ENCODE results near the gene DZIP1. TPM values are rescaled to one million over a fixed set of nuclear protein-coding genes. Genes with fewer than 3 reads are reported as not detected.

Gene DZIP1
- total RNA-seq, 1 donor = 38.9 TPM

- DNase-seq (ENCODE audit: low read depth) = peak; percentile 49
- peak overlapping the region; percentile 77 for H3K4me3 ChIP-seq (ENCODE audit: low read depth, low read length)
- TF ChIP-seq CTCF (IDR thresholded peaks at IDR 0.05; ENCODE audit: insufficient read depth, low read depth, low read length) = no peak
Observed at GRCh38 chr13:95643936-95644598, 439 bp downstream of the DZIP1 start.

- TF ChIP-seq CTCF (IDR thresholded peaks at IDR 0.05; ENCODE audit: insufficient read depth, low read depth, low read length) = no peak
- peak; percentile 62 for DNase-seq (ENCODE audit: low read depth)
- H3K4me3 ChIP-seq (ENCODE audit: low read depth, low read length) = peak overlapping the region; percentile 77
Observed at GRCh38 chr13:95643571-95643935, 953 bp downstream of the DZIP1 start.

- H3K4me3 ChIP-seq (ENCODE audit: low read depth, low read length) = peak overlapping the region; percentile 77
- no peak for DNase-seq (ENCODE audit: low read depth)
- no peak for TF ChIP-seq CTCF (IDR thresholded peaks at IDR 0.05; ENCODE audit: insufficient read depth, low read depth, low read length)
Observed at GRCh38 chr13:95642999-95643398, 1.5 kb downstream of the DZIP1 start.

GRCh38 chr13:95642028-95642621 is 2.4 kb downstream of the DZIP1 start:
- peak overlapping the region; percentile 77 for H3K4me3 ChIP-seq (ENCODE audit: low read depth, low read length)
- no peak for TF ChIP-seq CTCF (IDR thresholded peaks at IDR 0.05; ENCODE audit: insufficient read depth, low read depth, low read length)
- DNase-seq (ENCODE audit: low read depth) = peak; percentile 65

GRCh38 chr13:95641291-95642027 is 3.0 kb downstream of the DZIP1 start:
- peak overlapping the region; percentile 77 for H3K4me3 ChIP-seq (ENCODE audit: low read depth, low read length)
- DNase-seq (ENCODE audit: low read depth) = peak; percentile 53
- no peak for TF ChIP-seq CTCF (IDR thresholded peaks at IDR 0.05; ENCODE audit: insufficient read depth, low read depth, low read length)

- no peak for TF ChIP-seq CTCF (IDR thresholded peaks at IDR 0.05; ENCODE audit: insufficient read depth, low read depth, low read length)
- no peak overlapping the region for H3K4me3 ChIP-seq (ENCODE audit: low read depth, low read length)
- DNase-seq (ENCODE audit: low read depth) = no peak
Observed at GRCh38 chr13:95636853-95637252, 7.7 kb downstream of the DZIP1 start.
